Ishikawa (cell line): ENCODE data around the gene KCNG2.

Experiments used
- CEBPB ChIP-seq: IDR thresholded peaks from 2 replicates; pipeline ENCODE4 v1.6.1; 2012
- CREB1 ChIP-seq: IDR thresholded peaks from 2 replicates; pipeline ENCODE4 v1.6.1; 2012; ENCODE audit warnings: low read depth
- EGR1 ChIP-seq: IDR thresholded peaks from 2 replicates; pipeline ENCODE4 v1.6.1; 2012
- EP300 ChIP-seq: IDR thresholded peaks from 2 replicates; pipeline ENCODE4 v1.6.1; 2012; ENCODE audit warnings: borderline replicate concordance
- FOXM1 ChIP-seq: IDR thresholded peaks from 2 replicates; pipeline ENCODE4 v1.6.1; 2012; ENCODE audit warnings: low read depth, borderline replicate concordance
- NFIC ChIP-seq: IDR thresholded peaks from 2 replicates; pipeline ENCODE4 v1.6.1; 2012
- RAD21 ChIP-seq: IDR thresholded peaks from 2 replicates; pipeline ENCODE4 v1.6.1; 2012; ENCODE audit warnings: low read depth
- TAF1 ChIP-seq: IDR thresholded peaks from 2 replicates; pipeline ENCODE4 v1.6.1; 2012; ENCODE audit warnings: low read depth, mild to moderate bottlenecking
- TCF12 ChIP-seq: IDR thresholded peaks from 2 replicates; pipeline ENCODE4 v1.6.1; 2012; ENCODE audit warnings: low read depth
- TEAD4 ChIP-seq: IDR thresholded peaks from 2 replicates; pipeline ENCODE4 v1.6.1; 2012
- YY1 ChIP-seq: IDR thresholded peaks from 2 replicates; pipeline ENCODE4 v1.6.1; 2012; ENCODE audit warnings: low read depth
- ZBTB7A ChIP-seq: IDR thresholded peaks from 2 replicates; pipeline ENCODE4 v1.6.1; 2012; ENCODE audit warnings: low read depth
- TF ChIP-seq, protein P1 (sequence below): IDR thresholded peaks from 2 replicates; pipeline ENCODE4 v1.6.1; 2012
- TF ChIP-seq, protein P2 (sequence below): IDR thresholded peaks from 2 replicates; pipeline ENCODE4 v1.6.1; 2012
- TF ChIP-seq, protein P3 (sequence below): IDR thresholded peaks from 2 replicates; pipeline ENCODE4 v1.6.1; 2012; ENCODE audit warnings: low read depth, mild to moderate bottlenecking

Gene KCNG2

DNA sequence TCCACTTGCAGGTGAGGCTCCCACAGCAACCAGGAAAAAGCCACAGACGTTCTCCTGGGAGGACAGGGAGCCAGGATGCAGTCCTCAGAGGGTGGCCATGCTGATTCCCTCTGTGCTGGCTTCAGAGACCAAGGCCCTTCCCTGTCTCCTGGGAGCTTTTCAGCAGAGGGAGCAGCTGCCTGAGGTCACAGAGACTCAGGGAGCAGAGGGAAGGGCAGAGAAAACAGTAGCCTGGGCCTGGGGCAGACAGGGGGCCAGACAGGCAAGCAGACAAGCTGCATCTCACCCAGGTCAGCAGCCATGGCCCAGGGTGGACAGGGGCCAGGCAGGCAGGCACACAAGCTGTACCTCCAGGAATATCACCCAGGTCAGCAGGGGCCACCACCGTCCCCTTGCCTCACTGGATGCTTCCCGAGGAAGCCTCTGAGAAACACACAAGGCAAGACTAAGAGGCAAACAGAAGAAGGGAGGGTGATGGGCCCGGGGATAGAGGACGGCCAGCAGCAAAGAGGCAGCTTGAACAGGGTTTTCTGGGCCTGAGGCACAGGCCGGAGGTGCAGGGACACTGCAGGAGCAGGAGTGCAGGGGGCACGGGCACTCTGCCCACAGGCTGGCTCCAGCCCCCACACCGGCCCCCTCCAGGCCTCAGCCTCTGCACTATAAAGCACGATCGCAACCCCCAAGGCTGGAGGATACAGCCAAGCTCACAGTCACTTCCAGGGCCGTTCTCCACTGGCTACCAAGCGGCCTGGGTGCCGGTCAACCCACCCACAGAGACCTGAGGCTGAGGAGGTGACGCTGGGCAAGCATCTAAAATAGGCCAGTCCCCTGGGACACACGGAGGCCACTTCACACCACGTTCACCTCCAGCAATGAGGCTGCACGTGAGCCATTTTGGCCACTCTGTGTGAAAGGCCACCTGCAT lies 147.6 kb downstream of the KCNG2 start:
- TF ChIP-seq CEBPB (no peak), TEAD4 (no peak), YY1 (no peak), EP300 (no peak)

DNA sequence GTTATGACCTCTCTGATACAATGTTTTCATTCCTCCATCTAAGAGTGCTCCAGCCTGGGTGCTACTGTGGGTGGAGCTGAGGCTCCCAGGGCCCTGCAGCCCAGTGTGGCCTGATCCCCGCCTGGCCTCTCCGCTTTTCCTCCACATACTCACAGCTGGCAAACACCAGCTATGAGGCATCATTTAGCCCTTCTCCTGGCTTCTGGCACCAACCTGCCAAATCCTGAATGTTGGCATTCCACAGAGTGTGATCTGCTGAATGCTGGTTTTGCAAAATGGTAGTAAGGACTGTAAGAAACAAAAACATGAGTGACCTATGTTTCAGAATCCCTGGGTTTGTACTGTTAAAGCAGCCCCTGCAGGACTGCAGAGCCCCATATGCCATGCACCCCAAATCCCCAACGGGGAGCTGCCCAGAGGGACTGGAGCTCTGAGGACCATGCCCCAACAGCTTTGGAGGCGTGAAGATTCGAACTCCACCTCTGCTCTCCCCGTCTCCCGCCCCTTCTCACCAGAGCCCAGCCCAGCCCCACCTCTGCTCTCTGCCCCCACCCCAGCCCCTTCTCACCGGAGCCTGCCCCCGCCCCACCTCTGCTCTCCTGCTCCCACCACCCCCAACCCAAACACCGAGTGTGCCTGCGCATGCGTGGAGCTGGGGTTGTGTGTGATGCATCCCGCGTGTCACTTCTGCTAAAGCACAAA lies 149.5 kb downstream of the KCNG2 start:
- TF ChIP-seq, protein P1, sequence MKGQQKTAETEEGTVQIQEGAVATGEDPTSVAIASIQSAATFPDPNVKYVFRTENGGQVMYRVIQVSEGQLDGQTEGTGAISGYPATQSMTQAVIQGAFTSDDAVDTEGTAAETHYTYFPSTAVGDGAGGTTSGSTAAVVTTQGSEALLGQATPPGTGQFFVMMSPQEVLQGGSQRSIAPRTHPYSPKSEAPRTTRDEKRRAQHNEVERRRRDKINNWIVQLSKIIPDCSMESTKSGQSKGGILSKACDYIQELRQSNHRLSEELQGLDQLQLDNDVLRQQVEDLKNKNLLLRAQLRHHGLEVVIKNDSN: no peak
- no peak for TF ChIP-seq NFIC
- no peak for TF ChIP-seq YY1
- TF ChIP-seq, protein P2, sequence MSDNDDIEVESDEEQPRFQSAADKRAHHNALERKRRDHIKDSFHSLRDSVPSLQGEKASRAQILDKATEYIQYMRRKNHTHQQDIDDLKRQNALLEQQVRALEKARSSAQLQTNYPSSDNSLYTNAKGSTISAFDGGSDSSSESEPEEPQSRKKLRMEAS: no peak
- TF ChIP-seq, protein P3, sequence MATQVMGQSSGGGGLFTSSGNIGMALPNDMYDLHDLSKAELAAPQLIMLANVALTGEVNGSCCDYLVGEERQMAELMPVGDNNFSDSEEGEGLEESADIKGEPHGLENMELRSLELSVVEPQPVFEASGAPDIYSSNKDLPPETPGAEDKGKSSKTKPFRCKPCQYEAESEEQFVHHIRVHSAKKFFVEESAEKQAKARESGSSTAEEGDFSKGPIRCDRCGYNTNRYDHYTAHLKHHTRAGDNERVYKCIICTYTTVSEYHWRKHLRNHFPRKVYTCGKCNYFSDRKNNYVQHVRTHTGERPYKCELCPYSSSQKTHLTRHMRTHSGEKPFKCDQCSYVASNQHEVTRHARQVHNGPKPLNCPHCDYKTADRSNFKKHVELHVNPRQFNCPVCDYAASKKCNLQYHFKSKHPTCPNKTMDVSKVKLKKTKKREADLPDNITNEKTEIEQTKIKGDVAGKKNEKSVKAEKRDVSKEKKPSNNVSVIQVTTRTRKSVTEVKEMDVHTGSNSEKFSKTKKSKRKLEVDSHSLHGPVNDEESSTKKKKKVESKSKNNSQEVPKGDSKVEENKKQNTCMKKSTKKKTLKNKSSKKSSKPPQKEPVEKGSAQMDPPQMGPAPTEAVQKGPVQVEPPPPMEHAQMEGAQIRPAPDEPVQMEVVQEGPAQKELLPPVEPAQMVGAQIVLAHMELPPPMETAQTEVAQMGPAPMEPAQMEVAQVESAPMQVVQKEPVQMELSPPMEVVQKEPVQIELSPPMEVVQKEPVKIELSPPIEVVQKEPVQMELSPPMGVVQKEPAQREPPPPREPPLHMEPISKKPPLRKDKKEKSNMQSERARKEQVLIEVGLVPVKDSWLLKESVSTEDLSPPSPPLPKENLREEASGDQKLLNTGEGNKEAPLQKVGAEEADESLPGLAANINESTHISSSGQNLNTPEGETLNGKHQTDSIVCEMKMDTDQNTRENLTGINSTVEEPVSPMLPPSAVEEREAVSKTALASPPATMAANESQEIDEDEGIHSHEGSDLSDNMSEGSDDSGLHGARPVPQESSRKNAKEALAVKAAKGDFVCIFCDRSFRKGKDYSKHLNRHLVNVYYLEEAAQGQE: no peak
- TF ChIP-seq TCF12: no peak
- no peak for TF ChIP-seq EGR1
- no peak for TF ChIP-seq FOXM1
- no peak for TF ChIP-seq CREB1
- no peak for TF ChIP-seq CEBPB
- no peak for TF ChIP-seq EP300
- no peak for TF ChIP-seq TEAD4
- no peak for TF ChIP-seq TAF1
- no peak for TF ChIP-seq ZBTB7A
- no peak for TF ChIP-seq RAD21

DNA sequence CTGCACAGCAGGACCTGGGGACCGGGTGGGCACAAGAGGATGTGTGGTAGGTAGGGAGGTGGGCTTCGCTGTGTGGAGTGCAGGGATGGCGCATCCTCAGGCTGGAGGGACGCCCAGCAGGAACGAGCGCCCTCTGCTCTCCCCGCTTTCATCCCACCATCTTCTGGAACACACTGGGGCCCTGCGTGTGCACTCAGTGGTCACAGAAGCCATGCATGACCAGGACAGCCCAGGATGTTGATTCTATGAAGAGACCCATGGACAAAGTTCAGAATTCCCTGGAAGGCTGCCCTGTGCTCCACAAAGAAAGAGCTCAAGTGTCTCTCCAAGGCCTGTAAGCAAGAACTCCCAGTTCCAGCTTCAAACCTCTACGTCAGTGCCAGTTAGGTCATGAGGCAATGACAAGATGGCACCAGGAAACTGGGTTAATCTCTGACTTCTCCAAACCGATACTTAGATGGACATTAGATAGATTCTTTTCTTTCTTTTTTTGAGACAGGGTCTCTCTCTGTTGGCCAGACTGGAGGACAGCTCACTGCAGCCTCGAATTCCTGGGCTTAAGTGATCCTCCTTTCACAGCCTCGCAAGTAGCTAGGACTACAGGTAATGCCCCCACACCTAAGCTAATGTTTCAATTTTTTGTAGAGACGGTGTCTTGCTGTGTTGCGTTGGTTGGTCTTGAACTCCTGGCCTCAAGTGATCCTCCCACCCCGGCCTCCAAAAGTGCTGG lies 150.3 kb downstream of the KCNG2 start:
- TF ChIP-seq EP300 (no peak), TCF12 (no peak), EGR1 (no peak), TAF1 (no peak), CEBPB (no peak), FOXM1 (no peak)

DNA sequence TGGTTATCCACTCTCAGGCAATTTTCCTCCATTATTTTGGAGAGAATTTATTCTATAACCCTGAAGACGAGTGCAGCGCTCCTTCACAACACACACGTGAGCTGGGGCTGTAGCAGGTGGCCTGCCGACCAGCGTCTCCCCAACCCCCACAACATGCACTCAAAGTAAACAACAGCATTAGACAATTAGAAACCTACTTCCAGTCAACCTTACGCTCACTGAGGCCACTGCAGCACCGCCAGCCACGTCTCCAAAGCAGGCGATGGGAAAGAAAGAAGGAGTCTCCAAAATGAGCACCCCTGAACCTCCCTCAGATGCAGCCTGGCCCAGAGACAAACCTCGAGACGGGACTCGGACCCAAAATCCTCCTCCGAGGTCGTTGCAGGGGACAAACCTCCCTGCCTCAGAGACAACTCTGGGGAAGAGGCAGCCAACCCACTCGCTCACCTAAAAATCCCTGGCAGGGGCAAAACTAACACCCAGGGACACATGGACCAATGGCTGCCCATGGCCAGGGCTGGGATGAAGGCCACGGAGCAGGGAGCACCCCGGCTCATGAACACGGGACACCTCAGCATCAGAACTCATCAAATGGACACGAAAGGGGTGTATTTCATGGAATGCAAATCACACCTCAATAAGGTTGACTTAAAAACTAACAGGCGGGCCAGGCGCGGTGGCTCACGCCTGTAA lies 151.1 kb downstream of the KCNG2 start:
- TF ChIP-seq TEAD4 (no peak), ZBTB7A (no peak), YY1 (no peak), TCF12 (no peak), FOXM1 (no peak), TAF1 (no peak), EGR1 (no peak), EP300 (no peak)
- TF ChIP-seq, protein P3: no peak
- TF ChIP-seq, protein P1: no peak
